ENCODE data around the gene BUD13.

BUD13 gene

GRCh38 chr11:116793772-116794097 is 20.9 kb upstream of the BUD13 start:
- no peak overlapping the region for H3K4me3 ChIP-seq (replicated peaks; ENCODE audit: low read depth, low read length)
- no peak for DNase-seq (ENCODE audit: extremely low read depth, low read depth)
- no peak for TF ChIP-seq CTCF (IDR thresholded peaks at IDR 0.05; ENCODE audit: low read depth, low read length, missing control alignments)

- DNase-seq (ENCODE audit: extremely low read depth, low read depth): peak; percentile 27
- no peak overlapping the region for H3K4me3 ChIP-seq (replicated peaks; ENCODE audit: low read depth, low read length)
- no peak for TF ChIP-seq CTCF (IDR thresholded peaks at IDR 0.05; ENCODE audit: low read depth, low read length, missing control alignments)
Observed at GRCh38 chr11:116792869-116793771, 20.3 kb upstream of the BUD13 start.

GRCh38 chr11:116792144-116792868 is 19.5 kb upstream of the BUD13 start:
- TF ChIP-seq CTCF (IDR thresholded peaks at IDR 0.05; ENCODE audit: low read depth, low read length, missing control alignments): no peak
- no peak overlapping the region for H3K4me3 ChIP-seq (replicated peaks; ENCODE audit: low read depth, low read length)
- DNase-seq (ENCODE audit: extremely low read depth, low read depth): no peak

- TF ChIP-seq CTCF (IDR thresholded peaks at IDR 0.05; ENCODE audit: low read depth, low read length, missing control alignments): no peak
- DNase-seq (ENCODE audit: extremely low read depth, low read depth): no peak
- H3K4me3 ChIP-seq (replicated peaks; ENCODE audit: low read depth, low read length): no peak within 1 kb of the TSS
Observed at GRCh38 chr11:116791813-116792143, 19.0 kb upstream of the BUD13 start, which contains the start of gene APOA5. Gene APOA5, minus strand, starts transcription at chr11:116791879. Its CDS starts 19 bp downstream, at chr11:116791860.

GRCh38 chr11:116791002-116791812 is 18.4 kb upstream of the BUD13 start:
- peak; percentile 19 for DNase-seq (ENCODE audit: extremely low read depth, low read depth)
- no peak overlapping the region for H3K4me3 ChIP-seq (replicated peaks; ENCODE audit: low read depth, low read length)
- peak; percentile 88 for TF ChIP-seq CTCF (IDR thresholded peaks at IDR 0.05; ENCODE audit: low read depth, low read length, missing control alignments)

GRCh38 chr11:116790167-116791001 is 17.6 kb upstream of the BUD13 start:
- no peak for DNase-seq (ENCODE audit: extremely low read depth, low read depth)
- TF ChIP-seq CTCF (IDR thresholded peaks at IDR 0.05; ENCODE audit: low read depth, low read length, missing control alignments): no peak
- no peak overlapping the region for H3K4me3 ChIP-seq (replicated peaks; ENCODE audit: low read depth, low read length)
